K562 (cell line): ENCODE measurements around the gene EME2. TPM values are rescaled to one million over a fixed set of nuclear protein-coding genes. Genes with fewer than 3 reads are reported as not detected.
A peak's percentile ranks its signal among the peaks of the same experiment; 100 is the strongest.

Experiments used
- CBFB ChIP-seq: sonication (generic); formaldehyde crosslinking; IDR thresholded peaks from 2 replicates; pipeline ENCODE4 v1.4.0; 2020; ENCODE audit warnings: mild to moderate bottlenecking, missing genetic modification reagents
- CLOCK ChIP-seq: fragments of 250-450 bp; sonication (Bioruptor Pico); IDR thresholded peaks from 2 replicates; pipeline ENCODE4 v1.4.0; 2020; ENCODE audit warnings: mild to moderate bottlenecking, moderate library complexity, borderline replicate concordance
- HDAC1 ChIP-seq, 2 experiments: fragments of 450-650 bp; IDR thresholded peaks; 2 replicates each; pipeline ENCODE4 v1.6.1; 2016 to 2017; ENCODE audit warnings: inconsistent platforms in 1 of 2, mild to moderate bottlenecking in 1 of 2, moderate library complexity in 1 of 2
- HLTF ChIP-seq: fragments of 450-650 bp; IDR thresholded peaks from 2 replicates; pipeline ENCODE4 v1.6.1; 2016
- HSF4 ChIP-seq: fragments of 250-450 bp; sonication (Bioruptor Pico); IDR thresholded peaks from 2 replicates; pipeline ENCODE4 v2.1.2; 2022; ENCODE audit warnings: mild to moderate bottlenecking, moderate library complexity, borderline replicate concordance
- PML ChIP-seq: IDR thresholded peaks from 2 replicates; pipeline ENCODE4 v1.6.1; 2012; ENCODE audit warnings: low read length, inconsistent platforms
- RBM22 ChIP-seq: fragments of 200-400 bp; formaldehyde crosslinking; IDR thresholded peaks from 2 replicates; pipeline ENCODE4 v1.6.1; 2018; ENCODE audit warnings: low read length, low read depth; ENCODE audit not compliant: poor library complexity, severe bottlenecking
- RBM25 ChIP-seq: fragments of 200-400 bp; formaldehyde crosslinking; IDR thresholded peaks from 2 replicates; pipeline ENCODE4 v1.6.1; 2018; ENCODE audit warnings: low read length, low read depth, moderate library complexity; ENCODE audit not compliant: severe bottlenecking
- TGIF2 ChIP-seq: sonication (generic); formaldehyde crosslinking; IDR thresholded peaks from 2 replicates; pipeline ENCODE4 v1.8.1; 2022; ENCODE audit warnings: mild to moderate bottlenecking, missing genetic modification reagents, moderate library complexity
- ZNF184 ChIP-seq: sonication (generic); formaldehyde crosslinking; IDR thresholded peaks from 2 replicates; pipeline ENCODE4 v1.5.0; 2020; ENCODE audit warnings: missing genetic modification reagents
- ZNF444 ChIP-seq: fragments of 250-450 bp; sonication (Bioruptor Pico); IDR thresholded peaks from 2 replicates; pipeline ENCODE4 v1.4.0; 2020; ENCODE audit warnings: mild to moderate bottlenecking, moderate library complexity
- polyA plus RNA-seq, 8 experiments: library from polyadenylated mRNA; depleted of rRNA in 4 of 8; stranded (reverse) in 5 of 8; unstranded in 3 of 8; fragments of >200 nt; fragmentation: Nextera tagmentation in 2 of 8; fragmentation: Illumina TruSeq in 1 of 8; extraction: Ambion mirVana in 2 of 8; extraction: Trizol in 1 of 8; gene quantifications; 2 replicates each; pipeline versions ENCODE4 v1.2.1 to v1.2.3, GENCODE V29; 2011 to 2014; ENCODE audit warnings: inconsistent platforms in 1 of 8, missing spikeins in 1 of 8
- total RNA-seq, 7 experiments: library from RNA; depleted of rRNA in 6 of 7; stranded (reverse); fragments of >200 nt in 6 of 7; fragmentation: Illumina TruSeq in 2 of 7; extraction: Trizol in 2 of 7; gene quantifications; 2 replicates each; pipeline versions ENCODE4 v1.2.1 to v1.2.3, GENCODE V29; 2011 to 2021; ENCODE audit warnings: low replicate concordance in 1 of 7
- TF ChIP-seq, protein P1 (sequence below), 2 experiments: fragments of 450-650 bp; IDR thresholded peaks; 2 replicates each; pipeline ENCODE4 v1.6.1; 2018; ENCODE audit warnings: mild to moderate bottlenecking in 2 of 2, low read depth in 1 of 2; ENCODE audit not compliant: partially characterized antibody in 2 of 2

The EME2 gene
- total and polyA plus RNA-seq, 9 of the 15 experiments (the other 6 are each of a cell fraction or from before 2014, with no cell fraction given): 0.35 to 19.9 (median 3.5) TPM

- TF ChIP-seq CLOCK (CRISPR knock-in tag) (no peak), RBM22 (no peak), PML (peak; percentile 76), ZNF444 (CRISPR knock-in tag) (no peak), ZNF184 (no peak), HSF4 (CRISPR knock-in tag) (no peak), HDAC1 (IDR thresholded peaks at IDR 0.05) (peak in 1 of 2 experiments; percentile 89; a peak in 2 of 4 replicates), TGIF2 (no peak), CBFB (CRISPR knock-in tag) (no peak; the same call in 1 of the 2 replicates), RBM25 (no peak), HLTF (peak; percentile 40; the same call in 1 of the 2 replicates)
- TF ChIP-seq, protein P1, sequence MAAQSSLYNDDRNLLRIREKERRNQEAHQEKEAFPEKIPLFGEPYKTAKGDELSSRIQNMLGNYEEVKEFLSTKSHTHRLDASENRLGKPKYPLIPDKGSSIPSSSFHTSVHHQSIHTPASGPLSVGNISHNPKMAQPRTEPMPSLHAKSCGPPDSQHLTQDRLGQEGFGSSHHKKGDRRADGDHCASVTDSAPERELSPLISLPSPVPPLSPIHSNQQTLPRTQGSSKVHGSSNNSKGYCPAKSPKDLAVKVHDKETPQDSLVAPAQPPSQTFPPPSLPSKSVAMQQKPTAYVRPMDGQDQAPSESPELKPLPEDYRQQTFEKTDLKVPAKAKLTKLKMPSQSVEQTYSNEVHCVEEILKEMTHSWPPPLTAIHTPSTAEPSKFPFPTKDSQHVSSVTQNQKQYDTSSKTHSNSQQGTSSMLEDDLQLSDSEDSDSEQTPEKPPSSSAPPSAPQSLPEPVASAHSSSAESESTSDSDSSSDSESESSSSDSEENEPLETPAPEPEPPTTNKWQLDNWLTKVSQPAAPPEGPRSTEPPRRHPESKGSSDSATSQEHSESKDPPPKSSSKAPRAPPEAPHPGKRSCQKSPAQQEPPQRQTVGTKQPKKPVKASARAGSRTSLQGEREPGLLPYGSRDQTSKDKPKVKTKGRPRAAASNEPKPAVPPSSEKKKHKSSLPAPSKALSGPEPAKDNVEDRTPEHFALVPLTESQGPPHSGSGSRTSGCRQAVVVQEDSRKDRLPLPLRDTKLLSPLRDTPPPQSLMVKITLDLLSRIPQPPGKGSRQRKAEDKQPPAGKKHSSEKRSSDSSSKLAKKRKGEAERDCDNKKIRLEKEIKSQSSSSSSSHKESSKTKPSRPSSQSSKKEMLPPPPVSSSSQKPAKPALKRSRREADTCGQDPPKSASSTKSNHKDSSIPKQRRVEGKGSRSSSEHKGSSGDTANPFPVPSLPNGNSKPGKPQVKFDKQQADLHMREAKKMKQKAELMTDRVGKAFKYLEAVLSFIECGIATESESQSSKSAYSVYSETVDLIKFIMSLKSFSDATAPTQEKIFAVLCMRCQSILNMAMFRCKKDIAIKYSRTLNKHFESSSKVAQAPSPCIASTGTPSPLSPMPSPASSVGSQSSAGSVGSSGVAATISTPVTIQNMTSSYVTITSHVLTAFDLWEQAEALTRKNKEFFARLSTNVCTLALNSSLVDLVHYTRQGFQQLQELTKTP (IDR thresholded peaks at IDR 0.05; ENCODE audit: low read depth in 1 of 2, partially characterized antibody in 2 of 2): no peak
These were observed 495 bp downstream of the EME2 start, which contains the start of gene MRPS34 (continued) for GRCh38 chr16:1772908-1773702.
